GM10248 (cell line): Measurements from ENCODE around the gene KIDINS220.

Experiments
- CTCF ChIA-PET: fragments of 300-600 bp; sonication (Branson Sonifier 250); formaldehyde crosslinking; extraction: SDS; loops from one replicate; lab custom pipeline; 2021; ENCODE audit warnings: antibody characterized with exemption; lab: Yijun Ruan, JAX
- POLR2A ChIA-PET: fragments of 350-650 bp; sonication (Branson Sonifier 250); formaldehyde crosslinking; extraction: SDS; loops from one replicate; lab custom pipeline; 2020; ENCODE audit warnings: antibody characterized with exemption; lab: Yijun Ruan, JAX
- DNase-seq: peaks from one replicate; pipeline ENCODE4 v3.0.0; 2012; ENCODE audit errors: extremely low spot score
- CTCF ChIP-seq: IDR thresholded peaks from 2 replicates; pipeline ENCODE4 v1.5.1; 2012; ENCODE audit warnings: mild to moderate bottlenecking, low read depth; ENCODE audit errors: extremely low read depth, missing control alignments, control extremely low read depth

The KIDINS220 gene

GRCh38 chr2:8714283-8714682, 123.1 kb downstream of the KIDINS220 start:
- TF ChIP-seq CTCF, result no peak
- DNase-seq, result no peak
- ChIA-PET POLR2A (no interaction called here), CTCF (no interaction called here)

GRCh38 chr2:8710951-8711350, 126.5 kb downstream of the KIDINS220 start:
- ChIA-PET CTCF (interaction anchor here (0.8 kb wide), 1 partner anchor 29 kb away, joined by 3 read pairs; no protein-coding TSS in a partner anchor), POLR2A (no interaction called here)
- DNase-seq, result no peak
- no peak for TF ChIP-seq CTCF

GRCh38 chr2:8709611-8710010, 127.8 kb downstream of the KIDINS220 start:
- POLR2A ChIA-PET, result no interaction called here
- TF ChIP-seq CTCF, result no peak
- CTCF ChIA-PET, result no interaction called here
- DNase-seq, result no peak

GRCh38 chr2:8704906-8705305, 132.5 kb downstream of the KIDINS220 start:
- ChIA-PET POLR2A (no interaction called here), CTCF (no interaction called here)
- no peak for DNase-seq
- no peak for TF ChIP-seq CTCF

GRCh38 chr2:8701681-8702379, 135.6 kb downstream of the KIDINS220 start:
- POLR2A ChIA-PET, result no interaction called here
- no peak for DNase-seq
- CTCF ChIA-PET, result interaction anchor here (1.3 kb wide), 1 partner anchor 9 kb away, joined by 3 read pairs; no protein-coding TSS in a partner anchor
- no peak for TF ChIP-seq CTCF

GRCh38 chr2:8699839-8700238, 137.6 kb downstream of the KIDINS220 start:
- CTCF ChIA-PET, result interaction anchor here (0.9 kb wide), 1 partner anchor 13 kb away, joined by 3 read pairs; no protein-coding TSS in a partner anchor
- DNase-seq, result no peak
- TF ChIP-seq CTCF, result no peak
- POLR2A ChIA-PET, result no interaction called here

GRCh38 chr2:8697190-8697589, 140.2 kb downstream of the KIDINS220 start:
- no peak for TF ChIP-seq CTCF
- POLR2A ChIA-PET, result no interaction called here
- DNase-seq, result no peak
- CTCF ChIA-PET, result no interaction called here
